ENCODE data around the gene CNEP1R1. TPM values are rescaled to one million over a fixed set of nuclear protein-coding genes. Genes with fewer than 3 reads are reported as not detected.

CNEP1R1 gene, protein sequence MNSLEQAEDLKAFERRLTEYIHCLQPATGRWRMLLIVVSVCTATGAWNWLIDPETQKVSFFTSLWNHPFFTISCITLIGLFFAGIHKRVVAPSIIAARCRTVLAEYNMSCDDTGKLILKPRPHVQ
- total RNA-seq, result 10 to 100 TPM; 22.7 to 29.1 TPM

DNA sequence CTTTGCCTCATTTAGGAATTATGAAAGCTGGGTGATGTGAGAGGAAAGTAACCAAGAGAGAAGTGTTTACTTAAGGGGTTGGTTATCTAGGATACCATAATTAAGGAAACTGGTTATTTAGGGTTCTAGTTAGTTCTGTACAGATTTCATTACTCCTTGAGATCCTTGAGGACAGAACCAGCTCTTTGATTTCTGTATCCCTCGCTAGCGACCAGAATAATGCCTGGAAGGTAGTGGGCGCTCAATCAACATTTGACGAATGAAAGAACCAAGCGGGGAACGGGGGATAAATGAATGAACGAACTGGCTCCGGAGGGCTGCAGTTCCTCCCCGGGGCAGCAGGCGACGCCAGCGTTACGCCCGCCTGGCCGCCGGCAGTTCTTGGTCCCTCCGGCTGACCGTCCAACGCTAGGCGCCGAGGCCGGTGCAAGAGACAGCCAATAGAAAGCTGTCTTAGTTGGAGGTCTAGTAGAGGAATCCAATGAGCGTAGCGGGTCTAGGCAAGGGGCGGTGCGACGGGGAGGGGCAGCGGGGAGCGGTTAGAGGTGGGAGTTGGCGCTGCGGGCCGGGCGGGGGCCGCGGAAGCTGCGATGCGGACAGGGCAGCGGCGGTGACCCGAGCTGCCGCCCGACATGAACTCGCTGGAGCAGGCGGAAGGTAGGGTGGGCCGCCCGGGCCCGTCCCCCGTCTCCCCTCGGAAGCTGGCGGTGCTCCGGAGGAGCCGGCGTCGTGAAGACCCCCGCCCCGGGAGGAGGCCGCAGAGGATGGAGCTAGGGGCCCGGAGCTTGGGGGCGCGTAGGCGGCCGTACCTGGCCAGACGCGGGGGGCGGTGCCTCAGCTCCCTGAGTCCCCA, at the start of gene CNEP1R1:
CNEP1R1 (plus strand) TSS at position 542 of the 853 bp plus-strand sequence; CDS start at position 633, 91 bp downstream.
- DNase-seq, result peak; percentile 93
- H3K36me3 Mint-ChIP-seq (ENCODE audit: low read depth), result peaks cover 10% of the 10 kb centered on the region
- peaks cover 23% of the 10 kb centered on the region for H3K4me1 Mint-ChIP-seq
- no peaks in the 10 kb centered on the region for H3K27me3 Mint-ChIP-seq
- peak within 1 kb of the TSS; percentile 94 for H3K4me3 Mint-ChIP-seq
- no peaks in the 10 kb centered on the region for H3K9me3 Mint-ChIP-seq
- H3K27ac Mint-ChIP-seq, result peak within 1 kb of the TSS; percentile 95
- CTCF ChIA-PET, result interaction anchor here (0.5 to 2.4 kb wide), 73 partner anchors 8 to 786 kb away, joined by 3 to 25 read pairs (median 4); partner anchors contain the start of genes ADCY7, BRD7, HEATR3 and ZNF423
- POLR2A ChIA-PET, result interaction anchor here (0.9 to 1.2 kb wide), 2 partner anchors 131 to 186 kb away, joined by 4 read pairs; no protein-coding TSS in a partner anchor

- Mint-ChIP-seq H3K27me3 (peaks cover 2% of the 10 kb centered on the region), H3K36me3 (ENCODE audit: low read depth) (no peaks in the 10 kb centered on the region), H3K4me1 (no peaks in the 10 kb centered on the region), H3K4me3 (no peak overlapping the region), H3K9me3 (peaks cover 4% of the 10 kb centered on the region), H3K27ac (no peak overlapping the region)
- ChIA-PET CTCF (no interaction called here), POLR2A (no interaction called here)
- DNase-seq, result no peak
These were observed 47.6 kb upstream of the CNEP1R1 start for GRCh38 chr16:49977427-49977826.

- ChIA-PET CTCF (no interaction called here), POLR2A (no interaction called here)
- DNase-seq, result no peak
- Mint-ChIP-seq H3K36me3 (ENCODE audit: low read depth) (no peaks in the 10 kb centered on the region), H3K27ac (no peak overlapping the region), H3K4me1 (no peaks in the 10 kb centered on the region), H3K27me3 (no peaks in the 10 kb centered on the region), H3K4me3 (no peak overlapping the region), H3K9me3 (peaks cover 4% of the 10 kb centered on the region)
These were observed 46.3 kb upstream of the CNEP1R1 start for GRCh38 chr16:49978569-49979326.

- Mint-ChIP-seq H3K27ac (no peak overlapping the region), H3K36me3 (ENCODE audit: low read depth) (no peaks in the 10 kb centered on the region), H3K27me3 (no peaks in the 10 kb centered on the region), H3K4me3 (no peak overlapping the region), H3K9me3 (peaks cover 4% of the 10 kb centered on the region), H3K4me1 (no peaks in the 10 kb centered on the region)
- POLR2A ChIA-PET, result no interaction called here
- DNase-seq, result no peak
- CTCF ChIA-PET, result no interaction called here
These were observed 44.9 kb upstream of the CNEP1R1 start for GRCh38 chr16:49980166-49980565.

GRCh38 chr16:49986351-49987124, 38.5 kb upstream of the CNEP1R1 start:
- Mint-ChIP-seq H3K27ac (no peak overlapping the region), H3K4me3 (no peak overlapping the region), H3K36me3 (ENCODE audit: low read depth) (no peaks in the 10 kb centered on the region), H3K9me3 (no peaks in the 10 kb centered on the region), H3K27me3 (no peaks in the 10 kb centered on the region), H3K4me1 (peaks cover 20% of the 10 kb centered on the region)
- ChIA-PET CTCF (interaction anchor here (0.6 kb wide), 1 partner anchor 120 kb away, joined by 3 read pairs; no protein-coding TSS in a partner anchor), POLR2A (no interaction called here)
- DNase-seq, result no peak

DNA sequence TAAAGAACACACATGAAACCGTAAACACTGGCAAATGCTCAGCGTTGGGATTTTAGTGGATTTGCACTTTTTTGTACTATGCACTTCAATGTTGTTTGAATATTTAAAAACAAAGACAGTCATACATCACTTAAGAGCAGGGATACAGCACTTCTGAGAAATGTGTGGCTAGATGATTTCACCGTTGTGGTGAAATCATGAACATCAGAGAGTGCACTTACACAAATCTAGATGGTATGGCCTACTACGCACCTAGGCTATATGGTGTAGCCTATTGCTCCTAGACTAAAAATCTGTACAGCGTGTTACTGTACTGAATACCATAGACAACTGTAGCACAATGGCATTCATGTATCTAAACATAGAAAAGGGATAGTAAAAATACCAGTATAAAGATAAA, 37.6 kb upstream of the CNEP1R1 start:
- Mint-ChIP-seq H3K9me3 (no peaks in the 10 kb centered on the region), H3K27ac (no peak overlapping the region), H3K36me3 (ENCODE audit: low read depth) (no peaks in the 10 kb centered on the region), H3K4me3 (no peak overlapping the region), H3K4me1 (peaks cover 20% of the 10 kb centered on the region), H3K27me3 (no peaks in the 10 kb centered on the region)
- POLR2A ChIA-PET, result no interaction called here
- CTCF ChIA-PET, result interaction anchor here (0.6 kb wide), 1 partner anchor 121 kb away, joined by 3 read pairs; no protein-coding TSS in a partner anchor
- no peak for DNase-seq

- peaks cover 5% of the 10 kb centered on the region for H3K27me3 Mint-ChIP-seq
- peaks cover 17% of the 10 kb centered on the region for H3K4me1 Mint-ChIP-seq
- H3K9me3 Mint-ChIP-seq, result no peaks in the 10 kb centered on the region
- no peak overlapping the region for H3K27ac Mint-ChIP-seq
- ChIA-PET POLR2A (no interaction called here), CTCF (interaction anchor here (0.7 to 1.7 kb wide), 2 partner anchors 32 to 85 kb away, joined by 3 to 7 read pairs; partner anchors contain the start of gene CNEP1R1)
- no peak for DNase-seq
- no peaks in the 10 kb centered on the region for H3K36me3 Mint-ChIP-seq (ENCODE audit: low read depth)
- no peak overlapping the region for H3K4me3 Mint-ChIP-seq
These were observed 32.2 kb upstream of the CNEP1R1 start for GRCh38 chr16:49992825-49993224.

GRCh38 chr16:49993579-49993978, 31.4 kb upstream of the CNEP1R1 start:
- Mint-ChIP-seq H3K36me3 (ENCODE audit: low read depth) (no peaks in the 10 kb centered on the region), H3K27me3 (peaks cover 5% of the 10 kb centered on the region), H3K4me1 (peaks cover 12% of the 10 kb centered on the region), H3K4me3 (no peak overlapping the region), H3K27ac (no peak overlapping the region), H3K9me3 (no peaks in the 10 kb centered on the region)
- CTCF ChIA-PET, result interaction anchor here (1.0 to 1.7 kb wide), 2 partner anchors 31 to 112 kb away, joined by 3 to 7 read pairs; partner anchors contain the start of gene CNEP1R1
- POLR2A ChIA-PET, result no interaction called here
- DNase-seq, result no peak

DNA sequence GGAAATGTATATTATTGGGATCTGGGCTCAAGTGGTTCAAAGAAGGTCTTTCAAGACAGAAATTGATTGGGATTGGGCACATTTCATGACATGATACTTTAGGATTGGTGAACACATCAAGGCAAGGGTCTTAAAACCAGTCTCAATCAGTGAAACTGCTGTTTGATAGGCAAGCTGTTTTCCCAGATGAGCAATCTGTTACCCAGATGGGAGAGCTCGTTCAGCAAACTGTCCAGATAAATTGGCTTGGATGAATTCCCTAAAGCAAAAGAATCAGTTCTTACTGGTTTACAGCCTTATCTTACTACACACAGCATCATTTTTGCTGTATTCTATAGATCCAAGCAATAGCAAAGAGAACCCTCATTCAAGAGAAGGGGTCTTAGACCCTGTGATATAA, 31.0 kb upstream of the CNEP1R1 start:
- peaks cover 10% of the 10 kb centered on the region for H3K4me1 Mint-ChIP-seq
- H3K27me3 Mint-ChIP-seq, result peaks cover 5% of the 10 kb centered on the region
- no peak overlapping the region for H3K27ac Mint-ChIP-seq
- H3K36me3 Mint-ChIP-seq (ENCODE audit: low read depth), result no peaks in the 10 kb centered on the region
- no peaks in the 10 kb centered on the region for H3K9me3 Mint-ChIP-seq
- CTCF ChIA-PET, result interaction anchor here (1.0 to 1.7 kb wide), 3 partner anchors 31 to 113 kb away, joined by 3 to 7 read pairs (median 4); partner anchors contain the start of gene CNEP1R1
- no peak overlapping the region for H3K4me3 Mint-ChIP-seq
- no peak for DNase-seq
- POLR2A ChIA-PET, result no interaction called here

GRCh38 chr16:49995720-49996119, 29.3 kb upstream of the CNEP1R1 start:
- Mint-ChIP-seq H3K36me3 (ENCODE audit: low read depth) (no peaks in the 10 kb centered on the region), H3K4me3 (no peak overlapping the region), H3K27ac (no peak overlapping the region), H3K27me3 (peaks cover 8% of the 10 kb centered on the region), H3K4me1 (peaks cover 8% of the 10 kb centered on the region), H3K9me3 (no peaks in the 10 kb centered on the region)
- ChIA-PET POLR2A (no interaction called here), CTCF (interaction anchor here (0.6 to 1.6 kb wide), 3 partner anchors 29 to 325 kb away, joined by 4 to 7 read pairs (median 4); partner anchors contain the start of gene CNEP1R1)
- no peak for DNase-seq

DNA sequence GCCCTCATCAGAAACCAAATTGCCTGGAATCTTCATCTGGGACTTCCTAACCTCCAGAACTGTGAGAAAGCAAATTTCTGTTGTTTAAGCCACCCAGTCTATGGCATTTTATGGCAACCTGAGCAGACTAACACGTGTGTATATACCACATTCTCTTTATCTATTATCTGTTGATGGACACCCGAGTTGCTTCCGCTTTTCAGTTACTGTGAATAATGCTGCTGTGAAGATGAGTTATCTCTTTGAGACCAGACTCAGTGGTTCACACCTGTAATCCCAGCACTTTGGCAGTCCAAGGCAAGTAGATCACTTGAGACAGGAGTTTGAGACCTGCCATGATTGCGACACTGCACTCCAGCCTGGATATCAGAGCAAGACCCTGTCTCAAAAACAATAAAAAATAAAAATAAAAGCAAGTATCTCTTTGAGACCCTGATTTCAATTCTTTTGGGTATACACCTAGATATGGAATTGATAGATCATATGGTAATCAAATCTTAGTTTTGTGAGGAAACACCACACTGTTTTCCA, 27.2 kb upstream of the CNEP1R1 start:
- H3K9me3 Mint-ChIP-seq, result peaks cover under 1% of the 10 kb centered on the region
- POLR2A ChIA-PET, result no interaction called here
- H3K27ac Mint-ChIP-seq, result no peak overlapping the region
- peaks cover 14% of the 10 kb centered on the region for H3K27me3 Mint-ChIP-seq
- CTCF ChIA-PET, result no interaction called here
- H3K4me3 Mint-ChIP-seq, result no peak overlapping the region
- DNase-seq, result no peak
- no peaks in the 10 kb centered on the region for H3K36me3 Mint-ChIP-seq (ENCODE audit: low read depth)
- H3K4me1 Mint-ChIP-seq, result peaks cover 8% of the 10 kb centered on the region

GRCh38 chr16:49998991-49999390, 26.0 kb upstream of the CNEP1R1 start:
- Mint-ChIP-seq H3K4me1 (peaks cover 2% of the 10 kb centered on the region), H3K27me3 (peaks cover 14% of the 10 kb centered on the region), H3K4me3 (no peak overlapping the region), H3K9me3 (peaks cover 2% of the 10 kb centered on the region), H3K36me3 (ENCODE audit: low read depth) (peaks cover 1% of the 10 kb centered on the region), H3K27ac (no peak overlapping the region)
- DNase-seq, result no peak
- ChIA-PET CTCF (no interaction called here), POLR2A (no interaction called here)

All from activated CD4-positive, alpha-beta T cell treated with anti-CD3 and anti-CD28 coated beads, Interleukin-2, amount 10 ng/mL, durations not matched to agents 7 days and 5 days (primary cell).